Embryonic facial prominence (tissue), 1 donor: ENCODE data around the gene RPS6KA2.

Experiments used
- DNase-seq: peaks from one replicate; pipeline ENCODE4 v3.0.0-alpha.2; 2016; ENCODE audit errors: extremely low spot score

Gene RPS6KA2

GRCh38 chr6:166485651-166486535, 141.2 kb downstream of the RPS6KA2 start:
- no peak for DNase-seq

- DNase-seq = no peak
These were observed 142.2 kb downstream of the RPS6KA2 start for GRCh38 chr6:166484863-166485262.

- no peak for DNase-seq
These were observed 143.3 kb downstream of the RPS6KA2 start for GRCh38 chr6:166483573-166484250.

GRCh38 chr6:166483026-166483425, 144.0 kb downstream of the RPS6KA2 start:
- no peak for DNase-seq

GRCh38 chr6:166478782-166479592, 148.1 kb downstream of the RPS6KA2 start:
- no peak for DNase-seq

- no peak for DNase-seq
These were observed 149.2 kb downstream of the RPS6KA2 start for GRCh38 chr6:166477647-166478365.

GRCh38 chr6:166476634-166477215, 150.3 kb downstream of the RPS6KA2 start:
- no peak for DNase-seq

- DNase-seq = no peak
These were observed 150.9 kb downstream of the RPS6KA2 start for GRCh38 chr6:166476061-166476591.

GRCh38 chr6:166474721-166475565, 152.1 kb downstream of the RPS6KA2 start:
- DNase-seq = no peak

- no peak for DNase-seq
These were observed 153.0 kb downstream of the RPS6KA2 start for GRCh38 chr6:166473886-166474571.

GRCh38 chr6:166472636-166473035, 154.4 kb downstream of the RPS6KA2 start:
- DNase-seq = no peak

GRCh38 chr6:166471797-166472260, 155.2 kb downstream of the RPS6KA2 start:
- DNase-seq = no peak

- DNase-seq = no peak
These were observed 156.1 kb downstream of the RPS6KA2 start for GRCh38 chr6:166470863-166471410.

GRCh38 chr6:166470029-166470862, 156.8 kb downstream of the RPS6KA2 start:
- DNase-seq = no peak

GRCh38 chr6:166469426-166469961, 157.6 kb downstream of the RPS6KA2 start:
- no peak for DNase-seq

- DNase-seq = no peak
These were observed 159.5 kb downstream of the RPS6KA2 start for GRCh38 chr6:166467436-166468000.
